ENCODE data around the gene MYO1G.

The MYO1G gene

DNA sequence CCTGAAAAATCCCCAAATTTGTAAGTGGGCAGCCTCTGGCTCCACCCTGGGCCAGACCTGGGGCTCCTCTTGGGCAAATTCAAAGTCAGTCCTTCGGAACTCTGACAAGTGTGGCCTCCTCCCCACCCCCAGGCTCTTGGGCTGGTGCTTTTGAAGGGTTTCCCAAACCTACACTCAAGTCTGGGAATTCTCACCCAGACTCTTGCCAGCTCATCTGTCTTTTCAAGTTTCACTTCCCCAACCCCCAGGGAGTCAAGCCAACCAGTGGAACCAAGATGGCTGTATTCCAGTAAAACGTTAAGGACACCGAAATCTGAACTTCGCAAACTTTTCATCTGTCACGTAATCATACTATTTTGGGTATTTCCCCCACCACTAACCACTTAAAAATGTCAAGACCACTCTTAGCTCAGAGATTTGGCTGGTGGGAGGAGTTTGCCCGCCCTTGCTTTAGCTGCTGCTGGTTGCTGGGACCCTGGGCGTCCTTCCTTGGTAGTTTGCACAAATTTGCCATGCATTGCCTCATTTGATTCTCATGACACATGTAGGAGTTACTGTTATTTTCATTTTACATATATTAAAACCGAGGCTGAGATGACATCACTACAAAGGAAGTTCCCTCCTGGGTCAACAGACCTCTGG lies 1.7 kb upstream of the MYO1G start:
- peak; percentile 83 to 87 for DNase-seq

DNA sequence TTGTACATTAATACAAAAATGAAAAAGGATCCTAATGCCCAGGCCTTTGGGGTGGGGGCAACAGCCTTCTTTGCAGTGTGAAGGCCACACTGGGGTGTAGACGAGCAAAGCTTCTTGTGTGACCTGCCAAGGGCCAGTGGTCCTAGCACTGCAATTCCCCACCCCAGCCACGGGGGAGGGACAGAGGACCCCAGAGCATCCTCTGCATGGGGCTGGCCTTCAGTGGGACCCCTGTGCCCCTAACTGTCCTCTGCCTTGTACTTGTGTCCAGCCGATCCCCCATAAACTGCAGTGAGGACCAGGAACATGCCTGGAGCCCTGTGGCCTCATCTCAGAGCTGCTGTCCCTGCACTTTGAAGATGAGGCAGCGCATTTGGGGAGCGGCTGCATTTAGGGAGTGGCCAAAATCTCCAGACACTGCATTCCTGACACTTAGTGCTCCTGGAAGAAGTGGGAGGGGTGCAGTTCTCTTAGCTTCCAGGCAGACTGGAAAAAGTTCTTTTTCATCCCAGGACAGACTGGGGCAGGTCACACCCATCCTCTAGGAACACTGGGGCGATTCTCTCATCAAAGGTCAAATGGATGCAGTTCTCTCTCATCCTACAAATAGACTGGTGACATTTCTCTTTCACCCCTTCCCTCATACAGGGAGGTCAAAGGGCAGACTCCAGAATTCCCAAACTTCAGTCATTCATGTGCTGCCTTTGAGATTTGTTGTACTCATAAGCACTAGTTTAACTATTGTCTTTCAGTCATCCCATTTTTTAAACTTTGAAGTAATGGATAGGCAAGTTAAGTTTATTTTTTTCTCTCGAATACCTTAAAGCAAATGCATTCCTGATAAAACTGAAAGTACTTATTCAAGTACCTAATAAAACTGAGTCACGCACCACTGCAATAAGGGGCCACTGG lies 922 bp upstream of the MYO1G start:
- peak in 1 of 2 experiments; percentile 66 for DNase-seq

DNA sequence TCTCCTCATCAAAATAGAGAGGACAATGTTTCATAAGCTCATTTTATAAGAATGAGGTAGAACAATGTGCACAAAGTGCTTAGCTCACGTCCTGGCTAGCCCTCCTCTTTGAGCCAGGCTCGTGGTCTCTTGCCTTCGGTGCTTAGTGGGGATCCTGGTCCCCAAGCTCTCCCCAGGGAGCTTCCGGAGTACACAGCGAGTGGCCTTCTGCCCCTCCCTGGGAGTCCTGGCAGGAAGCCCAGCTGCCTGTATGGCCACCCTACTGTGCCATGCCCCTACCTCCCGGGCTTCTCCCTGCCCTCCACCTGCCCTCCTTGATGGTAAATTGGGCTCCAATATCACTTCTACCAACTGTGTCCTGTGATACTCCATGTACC lies 868 bp downstream of the MYO1G start:
- peak; percentile 55 to 61 for DNase-seq

DNA sequence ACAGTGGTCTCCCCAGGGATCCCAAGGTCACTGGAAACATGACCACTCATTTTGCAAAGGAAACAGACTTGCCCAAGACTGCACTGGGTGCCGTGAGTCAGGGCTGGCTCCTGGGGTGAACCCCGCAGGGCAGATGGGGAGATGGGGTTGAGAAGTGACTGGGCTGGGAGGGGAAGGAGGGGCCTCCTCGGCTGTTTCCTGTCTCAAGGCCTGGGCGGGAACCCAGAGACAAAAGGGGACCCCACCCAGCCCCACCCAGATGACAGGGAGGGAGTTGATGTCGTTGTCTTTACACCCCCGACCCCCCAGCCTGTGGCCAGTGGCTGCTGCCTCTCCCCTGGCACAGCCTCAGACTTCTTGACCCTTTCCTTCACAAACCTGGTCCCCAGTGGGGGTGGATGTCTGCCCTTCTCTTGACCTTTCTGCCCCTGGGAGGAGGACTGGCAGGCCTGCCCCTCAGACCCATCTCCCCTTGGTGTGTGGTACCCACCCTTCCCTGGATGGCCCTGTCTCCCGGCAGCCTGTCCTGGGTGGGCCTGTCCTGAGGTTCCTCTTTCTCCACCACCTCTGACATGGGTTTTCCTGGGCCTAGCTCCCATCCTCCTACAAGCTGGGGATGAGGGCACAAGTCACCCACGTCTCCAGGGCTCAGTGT lies 1.4 kb downstream of the MYO1G start:
- DNase-seq: peak; percentile 85 to 89

DNA sequence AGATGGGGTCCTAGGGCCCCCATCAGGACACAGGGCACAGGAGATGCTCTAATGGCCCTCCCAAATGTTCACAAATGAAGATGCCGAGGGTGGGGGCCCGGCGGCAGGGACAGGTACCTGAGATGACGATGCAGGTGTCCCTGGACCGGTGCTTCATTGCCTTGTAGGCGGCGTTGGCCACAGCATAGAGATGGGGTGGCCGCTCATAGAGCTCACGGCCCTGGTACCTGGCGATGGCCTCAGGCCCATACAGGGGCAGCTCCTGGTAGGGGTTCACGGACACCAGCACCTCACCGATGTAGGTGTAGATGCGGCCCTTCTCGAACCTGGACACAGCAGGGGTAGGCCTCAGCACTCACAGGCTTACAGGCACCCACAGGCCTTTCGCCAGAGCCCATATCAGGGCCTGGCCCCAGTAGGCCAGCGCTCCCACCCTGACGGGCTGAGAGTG lies 2.0 kb downstream of the MYO1G start:
- no peak for DNase-seq

DNA sequence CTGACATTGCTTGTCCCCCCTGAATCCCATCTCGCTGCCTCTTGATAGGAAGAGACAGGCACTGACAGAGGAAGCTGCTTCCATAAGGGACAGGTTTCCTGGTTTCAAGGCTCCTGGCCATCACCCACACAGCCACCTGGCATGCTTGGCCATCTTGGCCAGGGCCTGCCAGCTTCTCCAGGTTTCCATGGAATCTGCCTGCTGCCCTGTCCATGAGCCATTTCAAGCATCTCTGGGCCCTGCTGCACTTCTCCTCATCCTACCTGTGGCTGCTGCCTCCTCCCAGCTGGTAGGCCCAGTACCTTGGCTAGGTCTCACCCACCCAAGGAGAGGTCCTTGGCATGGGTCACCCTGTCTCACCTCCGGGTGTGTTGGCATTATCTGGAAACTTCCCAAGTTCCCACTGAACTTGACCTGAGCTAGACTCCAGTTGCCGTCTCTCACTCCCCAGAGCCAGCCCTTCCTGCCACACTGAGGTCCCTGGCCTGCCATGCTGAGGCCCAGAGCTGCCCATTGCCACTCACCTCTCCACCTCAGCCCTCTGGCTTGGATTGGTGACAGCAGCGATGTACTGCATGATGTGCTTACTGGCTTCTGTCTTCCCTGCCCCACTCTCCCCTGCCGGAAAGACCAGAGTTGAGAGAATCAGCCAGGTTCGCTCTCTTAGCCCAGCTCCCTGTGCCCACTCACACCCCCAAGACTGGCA lies 2.6 kb downstream of the MYO1G start:
- peak in 1 of 2 experiments; percentile 24 for DNase-seq

DNA sequence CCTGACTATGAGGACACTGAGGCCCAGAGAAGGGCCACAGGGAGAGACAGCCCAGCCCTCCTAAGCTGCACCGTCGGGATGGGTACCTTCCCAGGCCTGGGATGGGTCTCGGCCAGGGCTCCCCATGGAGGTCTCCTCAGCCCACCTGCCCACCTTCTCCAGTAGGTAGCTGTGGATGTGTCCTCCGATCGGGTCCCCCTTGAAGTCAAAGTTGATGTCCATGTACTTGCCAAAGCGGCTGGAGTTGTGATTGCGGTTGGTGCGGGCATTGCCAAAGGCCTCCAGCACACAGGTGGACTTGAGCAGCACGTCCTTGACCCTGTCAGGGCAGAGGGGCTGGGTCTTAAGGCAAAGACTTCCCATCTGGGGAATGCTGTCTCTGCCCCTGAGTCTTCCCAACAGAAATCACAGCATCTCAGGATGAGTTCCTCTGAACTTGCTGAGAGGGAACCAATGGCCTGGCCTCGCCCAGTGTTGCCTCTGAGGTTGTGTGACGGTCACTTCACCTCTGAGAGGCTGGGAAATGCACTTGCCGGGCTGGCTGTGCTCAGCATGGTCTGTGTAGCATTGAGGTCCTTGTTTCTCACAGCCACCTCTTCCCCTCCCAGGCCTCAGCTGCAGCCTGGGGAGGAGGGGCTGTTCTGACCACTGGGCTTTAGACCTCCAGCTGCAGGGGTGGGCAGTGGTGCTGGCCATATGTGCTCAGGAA lies 3.3 kb downstream of the MYO1G start:
- DNase-seq: no peak

DNA sequence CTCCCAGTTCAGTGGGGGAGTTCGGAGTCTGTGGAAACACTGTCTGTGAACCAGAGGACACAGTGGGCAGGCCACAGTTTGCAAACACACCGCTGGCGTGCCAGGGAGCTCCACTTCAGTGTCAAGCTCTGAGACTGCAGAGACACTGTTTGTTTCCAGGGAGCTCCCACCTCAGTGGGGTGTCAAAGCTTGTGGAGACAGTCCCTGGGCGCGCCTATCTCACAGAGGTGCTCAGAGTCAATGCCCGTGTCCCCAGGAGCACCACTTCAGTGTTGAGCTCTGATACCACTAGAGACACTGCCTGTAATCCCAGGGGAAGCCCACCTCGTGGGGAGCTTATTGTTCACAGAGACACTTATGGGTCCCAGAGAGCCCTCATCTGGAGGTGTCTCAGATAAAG lies 4.3 kb downstream of the MYO1G start:
- DNase-seq: no peak

DNA sequence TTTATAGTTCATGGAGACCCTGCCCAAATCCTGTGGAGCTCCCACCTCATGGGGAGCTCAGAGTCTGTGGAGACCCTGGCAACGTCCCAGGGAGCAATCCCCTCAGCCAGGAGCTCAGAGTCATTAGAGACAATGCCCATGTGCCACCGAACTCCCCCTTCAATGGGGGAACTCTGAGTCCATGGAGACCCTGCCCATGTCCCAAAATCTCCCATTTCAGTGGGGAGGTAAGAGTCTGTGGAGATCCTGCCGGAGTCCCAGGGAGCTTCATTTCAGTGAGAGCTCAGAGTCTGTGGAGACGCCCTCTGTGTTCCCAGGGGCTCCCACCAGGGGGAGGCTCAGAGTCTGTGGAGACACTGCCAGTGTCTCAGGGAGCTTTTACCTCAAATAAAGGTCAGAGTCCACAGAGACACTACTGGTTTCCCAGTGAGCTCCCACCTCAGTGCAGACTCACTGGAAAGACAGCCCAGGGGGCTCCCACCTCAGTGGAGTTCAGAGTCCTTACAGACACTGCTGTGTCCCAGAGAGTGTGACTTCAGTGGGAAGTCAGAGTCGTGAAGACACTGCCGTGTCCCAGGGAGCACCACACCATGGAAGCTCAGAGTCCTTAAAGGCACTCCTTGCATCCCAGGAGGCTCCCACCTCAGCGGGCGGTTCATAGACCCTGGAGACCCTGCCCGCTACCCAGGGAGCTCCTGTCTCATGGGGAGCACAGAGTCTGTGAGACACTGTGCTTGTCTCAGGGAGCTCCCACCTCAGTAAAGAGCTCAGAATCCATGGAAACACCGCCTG lies 5.0 kb downstream of the MYO1G start:
- peak; percentile 72 to 74 for DNase-seq

DNA sequence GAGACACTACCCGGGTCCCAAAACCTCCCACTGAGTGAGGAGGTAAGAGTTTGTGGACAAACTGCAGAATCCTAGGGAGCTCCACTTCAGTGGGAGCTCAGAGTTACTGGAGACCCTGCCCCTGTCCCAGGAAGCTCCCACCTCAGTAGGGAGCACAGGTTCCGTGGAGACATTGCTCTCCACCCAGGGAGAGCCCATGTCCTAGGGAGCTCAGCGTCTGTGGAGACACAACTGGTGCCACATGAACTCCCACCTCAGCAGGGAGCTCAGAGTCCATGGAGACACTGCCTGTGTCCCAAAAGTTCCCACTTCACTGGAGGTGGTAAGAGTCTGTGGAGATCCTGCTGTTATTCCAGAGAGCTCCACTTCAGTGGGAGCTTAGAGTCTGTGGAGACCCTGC lies 6.3 kb downstream of the MYO1G start:
- no peak for DNase-seq

DNA sequence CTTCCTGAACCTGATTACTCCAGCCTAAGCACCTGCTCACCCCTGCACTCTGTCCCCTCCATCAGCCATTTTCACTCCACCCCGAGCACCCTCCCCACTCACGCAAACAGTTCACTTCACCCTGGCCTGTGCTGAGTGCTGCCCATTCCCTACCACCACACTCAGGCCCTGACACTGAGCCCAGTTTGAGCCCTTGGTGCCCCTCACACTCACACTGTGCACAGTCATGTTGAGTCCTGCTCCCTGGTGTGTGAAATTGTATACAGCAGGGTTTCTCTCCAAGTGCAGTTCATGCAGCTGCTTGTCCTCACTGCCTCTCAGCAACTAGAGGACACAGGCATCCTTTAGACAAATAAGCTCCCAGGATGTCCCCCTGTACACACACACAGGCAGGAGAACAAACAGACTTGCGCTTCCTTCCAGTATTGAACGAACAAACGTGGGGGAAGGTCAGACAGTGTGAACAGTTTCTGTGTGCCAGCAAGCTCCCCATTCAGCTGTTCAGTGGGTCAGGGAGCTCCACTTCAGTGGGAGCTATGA lies 6.8 kb downstream of the MYO1G start:
- DNase-seq: no peak

DNA sequence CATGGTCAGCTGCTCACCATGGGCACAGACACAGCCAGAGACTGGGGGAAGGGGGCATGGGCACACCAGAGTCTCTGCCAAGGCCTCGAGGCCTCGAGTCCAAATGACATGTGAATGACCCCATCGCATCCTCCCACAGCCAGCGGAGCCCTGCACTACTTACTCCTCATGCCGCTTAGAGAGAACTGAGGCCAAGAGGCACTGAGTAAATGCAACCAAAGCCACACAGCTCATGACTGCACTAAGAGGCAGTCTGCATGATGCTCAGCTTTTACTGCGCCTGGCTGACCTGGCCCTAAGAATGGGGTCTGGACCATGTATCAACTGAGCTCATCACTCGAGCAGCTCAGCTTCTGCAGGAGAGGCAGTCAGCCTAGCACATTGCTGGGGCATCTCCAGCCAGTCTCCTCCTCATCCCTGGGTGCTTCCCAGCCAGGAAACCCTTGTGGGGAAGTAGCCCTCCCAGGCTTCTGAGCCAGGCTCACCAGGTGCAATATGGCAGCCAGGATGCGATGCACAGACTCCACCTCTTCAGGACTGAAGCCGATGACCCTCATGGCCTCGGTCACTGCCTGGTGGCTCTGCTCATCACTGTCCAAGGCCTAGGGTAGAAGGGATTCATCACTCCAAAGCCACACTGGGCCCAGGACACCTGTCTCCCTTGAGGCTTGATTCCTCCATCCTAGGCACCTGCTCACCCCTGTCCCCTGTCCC lies 7.5 kb downstream of the MYO1G start:
- no peak for DNase-seq

DNA sequence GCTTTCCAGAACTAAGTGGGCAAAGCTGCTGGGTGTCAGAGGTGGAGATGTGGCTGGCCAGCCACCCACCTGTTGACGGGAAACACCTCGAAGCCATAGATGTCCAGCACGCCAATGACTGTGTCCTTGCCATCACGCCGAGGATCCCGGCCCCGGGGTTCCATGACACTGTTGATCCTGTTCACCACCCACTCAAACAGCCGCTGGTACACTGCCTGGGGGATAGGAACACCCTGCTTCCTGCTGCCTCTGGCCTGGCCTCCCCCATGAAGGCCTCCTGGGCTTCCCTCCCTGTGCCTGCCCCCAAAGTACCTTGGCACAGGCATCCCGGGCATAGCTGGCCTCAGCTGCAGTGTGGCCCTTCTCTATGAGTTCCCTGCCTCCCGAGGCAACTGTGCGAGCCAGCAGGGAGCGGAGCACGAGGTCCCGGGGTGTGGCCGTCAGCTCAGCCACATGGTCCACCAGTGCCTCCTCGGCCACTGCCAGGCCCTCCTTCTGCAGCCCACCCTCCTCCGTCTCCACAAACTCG lies 8.2 kb downstream of the MYO1G start:
- no peak for DNase-seq

DNA sequence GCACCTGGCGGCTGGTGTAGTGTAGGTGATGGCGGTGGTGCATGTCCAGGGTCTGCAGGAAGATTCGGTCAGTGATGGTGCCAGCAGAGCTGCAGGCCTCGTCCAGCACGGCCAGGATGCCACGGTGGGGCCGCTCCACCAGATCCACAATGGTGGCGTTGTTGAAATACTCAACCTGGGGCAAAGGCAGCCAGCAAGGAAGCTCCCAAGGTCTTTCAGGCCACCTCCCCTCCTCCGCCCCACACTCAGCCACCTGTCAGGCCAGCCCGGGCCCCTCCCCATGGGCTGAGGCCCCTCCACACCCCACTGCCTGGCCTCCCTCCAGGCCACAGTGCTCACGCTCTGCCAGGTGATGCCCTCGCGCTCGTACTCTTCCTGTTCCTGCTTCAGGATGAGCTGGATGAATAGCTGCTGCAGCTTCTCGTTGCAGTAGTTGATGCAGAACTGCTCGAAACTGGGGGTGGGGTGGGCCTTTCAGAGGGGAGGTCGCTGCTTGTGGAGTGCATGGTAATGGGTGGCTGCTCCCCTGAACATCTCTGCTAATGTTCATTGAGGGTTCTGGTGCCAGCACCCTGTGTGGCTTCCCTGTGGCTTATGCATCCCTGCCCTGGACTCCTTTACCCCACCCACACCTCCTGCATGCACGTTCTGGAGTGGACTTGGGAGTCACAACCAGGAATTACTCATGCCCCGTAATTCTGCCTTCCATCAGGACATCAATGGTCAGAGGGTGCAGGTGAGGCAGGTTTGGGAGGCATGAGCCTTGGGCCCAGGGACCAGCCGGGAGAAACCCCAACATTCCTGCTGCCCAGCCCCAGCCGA lies 8.9 kb downstream of the MYO1G start:
- DNase-seq: peak; percentile 17 to 21

DNA sequence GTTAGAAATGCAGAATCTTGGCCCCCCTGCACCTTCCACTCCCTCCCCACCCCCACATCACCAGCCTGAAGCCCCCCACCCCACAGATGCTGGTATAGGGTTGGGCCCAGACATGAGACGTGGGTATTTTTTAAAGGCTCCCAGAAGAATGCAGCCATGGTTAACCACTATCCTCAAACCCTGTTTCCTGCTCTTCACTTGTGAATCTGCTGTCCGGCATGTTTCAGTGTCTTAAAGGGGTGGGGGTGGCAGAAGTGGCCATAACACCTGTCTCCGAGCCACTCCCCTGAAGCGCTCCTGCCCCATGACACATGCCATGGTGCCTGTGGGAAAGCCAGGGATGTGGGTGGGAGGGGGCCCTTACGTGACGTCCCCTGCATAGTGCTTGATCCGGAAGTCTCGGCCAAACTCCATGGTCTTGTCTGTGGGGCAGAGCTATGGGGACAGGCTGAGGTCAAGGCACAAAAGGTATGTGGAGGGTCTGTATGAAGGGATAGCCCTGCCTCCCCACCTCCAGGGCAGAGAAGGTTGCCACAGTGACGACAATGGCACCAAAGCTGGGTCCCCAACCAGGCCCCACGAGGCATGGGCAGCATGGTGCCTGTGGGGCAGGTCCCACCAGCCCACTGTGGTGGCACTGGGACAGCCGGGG lies 9.6 kb downstream of the MYO1G start:
- peak; percentile 17 to 19 for DNase-seq

DNA sequence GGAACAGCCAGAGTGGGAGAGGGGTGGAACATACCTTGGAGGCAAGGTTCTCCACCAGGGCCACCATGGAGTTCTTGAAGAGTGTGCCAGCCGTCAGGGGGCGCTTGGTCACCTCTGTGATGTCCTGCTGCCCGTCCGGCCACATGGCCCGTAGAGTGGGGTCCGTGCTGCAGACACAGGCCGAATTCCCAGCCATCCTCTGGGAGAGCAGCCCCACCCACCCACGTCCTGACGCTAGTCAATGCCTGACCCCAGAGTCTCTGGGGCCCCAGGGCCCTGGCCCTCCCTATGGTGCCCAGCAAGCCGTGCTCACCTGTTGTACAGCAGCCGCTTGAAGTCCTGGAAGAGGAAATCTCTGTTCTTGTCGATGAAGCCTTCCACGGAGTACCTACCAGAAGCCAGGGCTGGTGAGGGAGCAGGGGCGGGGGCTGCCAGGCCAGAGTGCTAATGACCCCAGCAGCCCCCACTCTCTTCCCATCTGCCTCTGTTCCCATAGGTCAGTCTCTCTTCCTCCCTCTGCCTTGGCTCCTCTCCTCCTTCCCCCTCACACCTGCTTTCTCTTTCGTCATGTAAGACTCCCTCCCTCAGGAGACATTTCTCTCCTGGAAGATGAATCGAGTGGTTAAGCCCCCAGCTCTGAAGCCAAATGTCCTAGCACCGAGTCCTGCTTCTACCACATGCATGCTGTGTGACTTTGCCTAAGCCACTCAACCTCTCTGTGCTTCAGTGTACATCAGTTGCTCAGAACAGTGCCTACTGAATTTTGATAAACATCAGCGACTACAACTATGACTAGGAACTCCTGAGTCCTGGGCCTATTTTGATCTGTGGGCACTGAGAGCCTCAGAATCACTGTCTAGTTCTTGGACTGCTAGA lies 11.0 kb downstream of the MYO1G start:
- peak in 1 of 2 experiments; percentile 25 for DNase-seq

DNA sequence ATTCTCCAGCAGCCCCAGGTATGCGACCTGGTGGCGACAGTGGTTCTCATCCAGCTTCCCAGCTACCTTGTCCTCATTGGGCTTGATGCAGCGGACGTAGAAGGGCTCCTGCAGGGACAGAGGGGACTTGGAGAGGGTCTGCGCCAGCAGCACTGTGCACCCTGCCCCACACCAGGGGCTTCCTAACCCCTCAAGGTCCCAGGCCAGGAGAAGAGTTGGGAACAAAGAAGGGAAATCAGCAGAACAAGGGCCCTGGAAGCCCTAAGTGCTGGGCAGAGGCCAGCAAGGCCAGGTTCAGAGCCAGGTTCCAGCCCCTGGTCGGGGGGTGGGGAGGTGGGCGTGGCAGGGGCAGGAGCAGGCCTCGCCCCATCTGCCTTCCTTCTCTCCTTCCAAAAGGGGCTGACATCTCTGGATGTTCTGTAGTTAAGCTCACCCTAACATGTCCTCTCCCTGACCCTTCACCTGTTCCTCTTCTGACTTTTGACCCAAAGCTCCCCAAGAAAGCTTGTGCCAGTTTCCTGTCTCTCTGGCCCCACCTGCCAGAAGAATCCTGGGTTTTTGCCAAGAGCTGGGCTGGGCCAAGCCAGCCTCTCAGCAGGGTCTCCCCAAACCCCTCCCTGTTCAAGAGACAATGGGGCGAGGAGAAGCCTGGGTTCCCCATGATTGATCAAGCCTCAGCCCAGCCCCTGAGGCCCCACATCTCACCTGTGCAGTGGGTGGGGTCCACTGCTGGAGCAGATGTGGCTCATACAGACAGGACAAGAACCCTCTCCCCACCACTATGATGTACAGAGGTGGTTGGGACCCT lies 11.9 kb downstream of the MYO1G start:
- DNase-seq: peak in 1 of 2 experiments; percentile 19

All from activated T-cell treated with anti-CD3 and anti-CD28 coated beads, Interleukin-2, amount 50 U/mL, for 48 hours (primary cell).